GM12878 (cell line): ENCODE results near the gene TSPO. TPM values are rescaled to one million over a fixed set of nuclear protein-coding genes. Genes with fewer than 3 reads are reported as not detected.

Experiments used
- ATAC-seq: fragments of 200-7000 bp; cut with Tn5 transposase; 3 replicates; pipeline ENCODE4 v1.9.1; 2020; ENCODE audit warnings: mild to moderate bottlenecking, moderate library complexity
- BruUV-seq: library from RNA; stranded (reverse); fragments of 400-500 nt; replicated peaks from 2 replicates; lab custom pipeline; 2021; lab: Mats Ljungman, UMichigan
- CTCF ChIA-PET: fragments of 300-600 bp; sonication (Branson Sonifier 250); formaldehyde crosslinking; extraction: SDS; loops from one replicate; lab custom pipeline; 2021; ENCODE audit warnings: inconsistent platforms; lab: Yijun Ruan, JAX
- POLR2A ChIA-PET: fragments of 350-600 bp; formaldehyde crosslinking; extraction: SDS; loops from one replicate; lab custom pipeline; 2021; ENCODE audit warnings: inconsistent platforms; lab: Charles Lee
- RAD21 ChIA-PET: fragments of 300-600 bp; sonication (Branson Sonifier 250); formaldehyde crosslinking; loops from one replicate; lab custom pipeline; 2023; ENCODE audit warnings: antibody characterized with exemption; ENCODE audit not compliant: unreplicated experiment; lab: Charles Lee
- SMC1A ChIA-PET: fragments of 300-600 bp; sonication (Branson Sonifier 250); formaldehyde crosslinking; loops from one replicate; lab custom pipeline; 2023; ENCODE audit not compliant: unreplicated experiment, uncharacterized antibody; lab: Charles Lee
- DNase-seq: peaks from one replicate; pipeline ENCODE4 v3.0.0-alpha.2; 2011; ENCODE audit warnings: low read depth, low spot score
- FAIRE-seq: peaks from 3 replicates; lab custom pipeline; 2011; peaks lifted over from hg19 to GRCh38; lab: Jason Lieb, UNC
- H2AFZ ChIP-seq: 2 replicates; pipeline ENCODE4 v1.6.0; 2011; ENCODE audit warnings: low read depth, low read length, control low read depth; ENCODE audit not compliant: control insufficient read depth
- H3K27ac ChIP-seq: 2 replicates; pipeline ENCODE4 v1.5.1; 2011; ENCODE audit warnings: control low read depth; ENCODE audit not compliant: control insufficient read depth, insufficient read depth
- H3K27me3 ChIP-seq, 2 experiments: replicated peaks in 1 of 2; 2 replicates each; pipeline versions ENCODE4 v1.6.0 to v1.6.1; 2011; ENCODE audit warnings: low read length in 1 of 2; ENCODE audit not compliant: control insufficient read depth in 2 of 2, insufficient read depth in 2 of 2
- H3K36me3 ChIP-seq, 2 experiments: 2 replicates each; pipeline ENCODE4 v1.5.1; 2011; ENCODE audit warnings: low read length in 1 of 2; ENCODE audit not compliant: control insufficient read depth in 2 of 2, insufficient read depth in 2 of 2
- H3K4me1 ChIP-seq: 2 replicates; pipeline ENCODE4 v1.6.1; 2011; ENCODE audit warnings: mild to moderate bottlenecking, low read length, moderate library complexity, mixed read lengths; ENCODE audit not compliant: control insufficient read depth, insufficient read depth
- H3K4me2 ChIP-seq: 2 replicates; pipeline ENCODE4 v1.6.0; 2011; ENCODE audit warnings: control low read depth; ENCODE audit not compliant: control insufficient read depth, insufficient read depth
- H3K4me3 ChIP-seq: fragments of 200-600 bp; sonication (generic); 2 replicates; pipeline ENCODE4 v1.5.1; 2016
- H3K79me2 ChIP-seq: 2 replicates; pipeline ENCODE4 v1.6.0; 2011; ENCODE audit warnings: low read length; ENCODE audit not compliant: control insufficient read depth, insufficient read depth
- H3K9ac ChIP-seq: 2 replicates; pipeline ENCODE4 v1.8.0; 2011; ENCODE audit warnings: low read length, control low read depth, mixed read lengths; ENCODE audit not compliant: control insufficient read depth, insufficient read depth
- H3K9me3 ChIP-seq: replicated peaks from 3 replicates; pipeline ENCODE4 v1.5.1; 2011; ENCODE audit warnings: mild to moderate bottlenecking, low read length; ENCODE audit not compliant: control insufficient read depth, insufficient read depth
- H4K20me1 ChIP-seq: 2 replicates; pipeline ENCODE4 v1.6.0; 2011; ENCODE audit not compliant: control insufficient read depth, insufficient read depth
- ASH2L ChIP-seq: fragments of 300-600, 200-600 bp; sonication (generic); IDR thresholded peaks from 2 replicates; pipeline ENCODE4 v1.6.1; 2017; ENCODE audit warnings: low read depth, mild to moderate bottlenecking, borderline replicate concordance
- BCLAF1 ChIP-seq: fragments of 450-650 bp; IDR thresholded peaks from 2 replicates; pipeline ENCODE4 v1.6.1; 2017; ENCODE audit warnings: antibody characterized with exemption, mild to moderate bottlenecking, moderate library complexity
- CBFB ChIP-seq: IDR thresholded peaks from 2 replicates; pipeline ENCODE4 v1.6.1; 2016; ENCODE audit warnings: antibody characterized with exemption, low read depth
- EP300 ChIP-seq, 2 experiments: fragments of 150-350 bp in 1 of 2; IDR thresholded peaks; 2 replicates each; pipeline ENCODE4 v1.6.1; 2011 to 2012; ENCODE audit warnings: low read depth in 2 of 2, low read length in 2 of 2, borderline replicate concordance in 1 of 2, improper control_type of control experiment in 1 of 2, inconsistent platforms in 1 of 2; ENCODE audit not compliant: control insufficient read depth in 1 of 2
- HDGF ChIP-seq: fragments of 450-650 bp; IDR thresholded peaks from 2 replicates; pipeline ENCODE4 v1.6.1; 2016; ENCODE audit warnings: antibody characterized with exemption
- IRF3 ChIP-seq: fragments of 450-650 bp; IDR thresholded peaks from 2 replicates; pipeline ENCODE4 v1.6.1; 2014; ENCODE audit warnings: mild to moderate bottlenecking
- NBN ChIP-seq: fragments of 450-650 bp; IDR thresholded peaks from 2 replicates; pipeline ENCODE4 v1.6.1; 2016
- NR2F1 ChIP-seq: fragments of 450-650 bp; conservative IDR thresholded peaks from 2 replicates; pipeline ENCODE4 v1.6.1; 2017; ENCODE audit warnings: mild to moderate bottlenecking
- POLR2A ChIP-seq: IDR thresholded peaks from 2 replicates; pipeline ENCODE4 v1.6.1; 2011; ENCODE audit warnings: low read depth, mild to moderate bottlenecking, low read length
- POLR2AphosphoS5 ChIP-seq: IDR thresholded peaks from 2 replicates; pipeline ENCODE4 v1.6.1; 2011; ENCODE audit warnings: mild to moderate bottlenecking, low read length, inconsistent platforms
- RAD51 ChIP-seq: fragments of 450-650 bp; IDR thresholded peaks from 2 replicates; pipeline ENCODE4 v1.6.1; 2016; ENCODE audit warnings: moderate library complexity, mild to moderate bottlenecking, inconsistent platforms
- SMC3 ChIP-seq: IDR thresholded peaks from 2 replicates; pipeline ENCODE4 v1.6.1; 2011; ENCODE audit warnings: low read length, improper control_type of control experiment, borderline replicate concordance
- TCF3 ChIP-seq: IDR thresholded peaks from 2 replicates; pipeline ENCODE4 v1.6.1; 2012; ENCODE audit warnings: low read depth, mild to moderate bottlenecking, low read length, borderline replicate concordance; ENCODE audit not compliant: insufficient read depth
- WGBS: methylation state at CpG from one replicate; pipeline ENCODE4 v1.1.6; 2016; ENCODE audit warnings: low lambda C conversion rate; ENCODE audit not compliant: insufficient replicate concordance, insufficient coverage; ENCODE audit errors: missing lambda C conversion rate; 5-methylcytosine and 5-hydroxymethylcytosine counted together
- in situ Hi-C: fragments of 300-500 bp; cut with MboI; formaldehyde crosslinking; loops from 9 replicates; pipeline ENCODE4 v1.14.3; 2018; ENCODE audit warnings: mixed read lengths
- intact Hi-C: fragments of 100-400 bp; cut with micrococcal nuclease; formaldehyde crosslinking; loops from one replicate; pipeline ENCODE4 v1.14.2; 2022; ENCODE audit not compliant: unreplicated experiment
- polyA plus RNA-seq, 11 experiments: library from polyadenylated mRNA; depleted of rRNA in 4 of 11; unstranded in 6 of 11; stranded (reverse) in 5 of 11; fragments of >200 nt; fragmentation: Nextera tagmentation in 4 of 11; fragmentation: Illumina TruSeq in 1 of 11; extraction: Ambion mirVana in 4 of 11; extraction: Trizol in 1 of 11; gene quantifications; 1 replicate in 1 of 11; 2 replicates in 10 of 11; pipeline versions ENCODE4 v1.2.1 to v1.2.3, GENCODE V29; 2011 to 2016; ENCODE audit warnings: inconsistent platforms in 2 of 11, missing spikeins in 2 of 11, low read depth in 1 of 11
- total RNA-seq, 4 experiments: library from RNA; depleted of rRNA in 3 of 4; stranded (reverse); fragments of >200 nt in 3 of 4; fragmentation: Illumina TruSeq in 1 of 4; extraction: Trizol in 1 of 4; gene quantifications; 2 replicates each; pipeline versions ENCODE4 v1.2.1 to v1.2.3, GENCODE V29; 2013 to 2021

Gene TSPO
- total and polyA plus RNA-seq, 10 of the 15 experiments (the other 5 are each of a cell fraction or from before 2014, with no cell fraction given), result 1.4 to 50.5 (median 18.8) TPM

- Histone ChIP-seq H3K4me2 (no peak overlapping the region), H3K27me3 (no peaks in the 10 kb centered on the region; a peak in 1 of 4 replicates), H2AFZ (no peak overlapping the region), H3K79me2 (no peaks in the 10 kb centered on the region), H3K9ac (no peak overlapping the region), H3K36me3 (no peaks in the 10 kb centered on the region; a peak in 3 of 4 replicates), H3K27ac (no peak overlapping the region), H3K9me3 (no peaks in the 10 kb centered on the region), H3K4me3 (no peak overlapping the region), H4K20me1 (no peaks in the 10 kb centered on the region), H3K4me1 (no peaks in the 10 kb centered on the region; the same call in 1 of the 2 replicates)
- no peak for TF ChIP-seq IRF3
- WGBS, result 82% methylated on average over 18 of the region's 18 CpGs
- in situ Hi-C loops, result no loop called here
- CTCF ChIA-PET, result interaction anchor here (1.2 kb wide), 1 partner anchor 25 kb away, joined by 4 read pairs; no protein-coding TSS in a partner anchor
- ATAC-seq (no peak), DNase-seq (no peak), FAIRE-seq (no peak)
- RAD21 ChIA-PET, result no interaction called here
- POLR2A ChIA-PET, result no interaction called here
- no TSS peak for BruUV-seq
- intact Hi-C loops, result no loop called here
- SMC1A ChIA-PET, result no interaction called here
These were observed 12.0 kb downstream of the TSPO start for GRCh38 chr22:43163241-43163795.

GRCh38 chr22:43164636-43165035 is 13.3 kb downstream of the TSPO start:
- SMC1A ChIA-PET, result no interaction called here
- in situ Hi-C loops, result no loop called here
- CTCF ChIA-PET, result no interaction called here
- no peaks in the 10 kb centered on the region for H3K27me3 ChIP-seq
- no peak overlapping the region for H3K9ac ChIP-seq
- no TSS peak for BruUV-seq
- RAD21 ChIA-PET, result no interaction called here
- no peaks in the 10 kb centered on the region; the same call in 1 of the 2 replicates for H3K4me1 ChIP-seq
- H3K27ac ChIP-seq, result no peak overlapping the region
- H3K4me3 ChIP-seq, result no peak overlapping the region
- DNase-seq (no peak), FAIRE-seq (no peak), ATAC-seq (no peak)
- no peaks in the 10 kb centered on the region for H4K20me1 ChIP-seq
- H3K36me3 ChIP-seq, result no peaks in the 10 kb centered on the region; a peak in 3 of 4 replicates
- TF ChIP-seq SMC3 (no peak), NR2F1 (no peak), HDGF (no peak), ASH2L (no peak), TCF3 (no peak), EP300 (IDR thresholded peaks at IDR 0.05; ENCODE audit: borderline replicate concordance in 1 of 2, control insufficient read depth in 1 of 2, low read depth in 2 of 2, low read length in 2 of 2) (no peak), CBFB (no peak), BCLAF1 (no peak), POLR2A (no peak), POLR2AphosphoS5 (no peak), RAD51 (no peak), NBN (no peak)
- WGBS, result 41% methylated on average over 16 of the region's 16 CpGs
- H3K4me2 ChIP-seq, result no peak overlapping the region
- H2AFZ ChIP-seq, result no peak overlapping the region
- no peaks in the 10 kb centered on the region for H3K9me3 ChIP-seq
- no peaks in the 10 kb centered on the region for H3K79me2 ChIP-seq
- intact Hi-C loops, result no loop called here
- POLR2A ChIA-PET, result no interaction called here
